NCI-H226 (cell line): ENCODE measurements around the gene CAPZA1.
A peak's percentile ranks its signal among the peaks of the same experiment; 100 is the strongest.

ENCODE experiments used
- DNase-seq: peaks from one replicate; pipeline ENCODE4 v3.0.0-alpha.2; 2015

CAPZA1 gene

DNA sequence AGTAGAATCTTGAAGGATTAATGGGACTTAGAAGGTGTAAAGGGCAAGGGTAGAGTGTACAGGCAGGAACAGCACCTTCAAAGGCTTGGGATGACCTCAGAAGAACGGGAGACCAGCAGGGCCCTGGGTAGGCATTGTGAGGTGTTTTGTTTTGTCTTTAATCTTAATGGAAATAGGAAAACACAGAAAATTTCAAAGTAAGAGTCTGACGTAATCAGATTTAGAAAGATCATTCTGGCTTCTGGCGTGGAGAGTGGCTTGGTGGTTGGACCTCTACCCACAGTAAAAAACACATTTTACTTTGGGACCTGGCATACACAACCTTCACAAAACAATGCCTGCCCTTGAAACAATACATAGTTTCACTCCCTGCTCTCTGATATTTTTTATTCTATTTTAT, 59.0 kb downstream of the CAPZA1 start:
- no peak for DNase-seq

DNA sequence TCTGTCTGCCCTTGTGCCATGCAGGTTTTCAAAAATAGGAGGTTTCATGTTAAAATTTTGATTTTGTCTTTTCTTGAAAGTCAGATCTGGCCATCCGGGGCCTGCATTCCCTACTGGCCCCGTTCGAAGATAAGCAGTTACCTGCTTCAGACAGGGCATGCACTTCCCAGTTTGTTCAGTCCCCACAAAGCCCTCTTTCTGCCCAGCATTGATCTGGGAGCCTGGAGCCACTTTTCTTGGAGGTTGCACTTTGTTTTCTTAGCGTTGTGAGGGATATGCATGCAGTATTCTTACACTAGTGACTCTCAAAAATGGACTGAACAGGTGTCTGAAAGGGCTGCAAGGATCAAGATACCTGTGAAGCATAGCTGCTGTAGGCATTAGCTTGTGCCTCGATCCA, 66.3 kb downstream of the CAPZA1 start:
- no peak for DNase-seq

DNA sequence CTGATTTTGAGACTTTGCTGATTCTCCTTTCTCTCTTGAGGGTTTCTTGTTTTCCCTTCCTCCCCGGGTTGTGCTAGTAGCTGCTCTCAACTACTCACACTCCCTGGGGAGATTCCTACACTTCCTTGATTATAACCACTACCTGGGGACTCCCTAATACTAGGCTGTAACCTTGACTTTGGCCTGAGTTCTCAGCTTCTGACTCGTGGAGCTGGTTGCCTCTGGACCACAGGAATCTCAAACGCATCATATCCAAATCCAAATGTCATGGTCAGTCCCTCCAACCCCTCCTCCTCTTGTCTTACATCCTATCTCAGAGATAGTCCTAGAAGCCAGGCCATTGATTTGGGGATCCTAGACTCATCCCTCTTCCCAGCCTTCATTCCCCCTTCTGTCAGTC, 66.8 kb downstream of the CAPZA1 start:
- no peak for DNase-seq

DNA sequence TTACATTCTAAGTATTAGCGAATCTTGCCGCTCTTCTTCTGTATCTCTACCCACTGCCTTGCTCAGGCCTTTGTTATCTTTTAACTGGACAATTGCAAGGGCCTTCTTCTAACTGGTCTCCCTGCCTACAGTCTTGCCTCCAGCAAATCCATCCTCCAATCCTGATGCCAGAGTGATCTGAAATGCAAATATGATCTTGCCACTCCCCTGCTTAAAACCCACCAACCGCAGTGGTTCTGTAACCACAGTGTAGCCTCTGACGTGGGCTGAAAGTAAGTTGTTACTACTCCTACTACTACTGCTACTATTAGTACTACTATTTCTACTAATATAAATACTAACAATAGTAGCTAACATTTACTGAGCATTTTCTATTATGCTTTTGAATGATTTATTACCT, 67.2 kb downstream of the CAPZA1 start:
- no peak for DNase-seq

DNA sequence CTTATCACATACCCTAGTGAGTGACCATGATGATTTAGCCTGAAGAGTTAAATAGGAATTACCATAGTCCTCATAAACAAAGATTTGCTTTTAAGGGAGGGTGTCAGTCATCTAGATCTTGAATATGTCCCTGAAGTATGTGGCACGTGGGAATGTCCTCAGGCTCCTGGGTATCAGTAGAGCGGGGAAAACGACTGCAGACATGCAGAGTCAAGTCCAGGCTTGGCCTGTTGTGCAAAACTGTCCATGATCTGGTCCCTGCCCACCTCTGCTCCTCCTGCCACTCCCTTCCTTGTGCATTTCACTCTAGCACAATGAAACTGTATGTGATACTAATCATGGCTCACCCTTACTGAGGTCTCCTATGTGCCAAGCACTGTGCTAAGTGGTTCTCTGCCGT, 67.7 kb downstream of the CAPZA1 start:
- DNase-seq, result no peak

DNA sequence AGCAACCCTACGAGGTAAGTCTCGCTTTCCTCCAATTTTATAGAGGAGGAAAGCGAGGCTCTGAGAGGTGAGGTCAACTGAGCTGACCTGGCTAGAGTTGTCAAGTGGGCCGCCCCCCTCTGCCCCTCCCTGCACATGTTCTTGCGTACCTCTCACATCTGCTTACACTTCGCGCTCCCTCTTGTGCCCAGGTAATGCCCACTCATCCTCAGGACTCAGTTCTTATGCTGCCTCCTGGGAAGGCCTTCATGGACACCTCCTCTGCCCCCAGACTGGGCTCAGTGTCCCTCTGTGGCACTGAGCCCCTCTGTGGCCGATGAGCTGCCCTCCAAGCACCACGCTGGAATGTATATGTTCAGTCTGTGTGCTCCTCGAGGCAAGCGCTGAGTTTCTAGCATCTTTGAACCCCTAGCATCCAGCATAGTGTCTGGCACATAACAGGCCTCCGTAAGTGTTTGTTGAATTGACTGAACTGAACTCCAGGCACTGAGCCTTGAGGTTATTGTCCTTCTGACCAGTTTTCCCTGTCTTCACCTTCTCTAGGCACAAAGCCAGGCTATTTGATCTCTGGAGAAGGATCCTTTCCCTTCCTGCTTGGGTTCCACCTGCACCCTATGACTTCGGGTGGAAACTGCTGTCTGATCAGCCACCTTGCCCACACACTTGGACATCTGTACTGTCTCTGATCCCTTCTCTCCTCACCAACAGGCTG, 68.3 kb downstream of the CAPZA1 start:
- DNase-seq, result no peak

DNA sequence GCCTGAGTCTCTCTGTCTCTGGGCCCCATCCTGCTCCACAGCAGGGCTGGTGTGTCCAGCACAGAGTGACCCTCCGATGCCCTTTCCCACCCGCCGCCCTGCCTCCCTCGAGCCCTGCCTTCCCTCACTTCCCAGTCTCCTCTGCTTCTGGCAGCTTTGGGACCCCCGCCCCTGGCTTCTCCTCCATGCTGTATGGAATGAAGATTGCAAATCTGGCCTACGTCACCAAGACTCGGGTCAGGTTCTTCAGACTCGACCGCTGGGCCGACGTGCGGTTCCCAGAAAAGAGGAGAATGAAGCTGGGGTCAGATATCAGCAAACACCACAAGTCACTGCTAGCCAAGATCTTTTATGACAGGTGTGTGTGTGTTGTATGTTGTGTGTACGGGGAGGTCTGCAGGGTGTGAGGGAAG, 69.2 kb downstream of the CAPZA1 start:
- no peak for DNase-seq

DNA sequence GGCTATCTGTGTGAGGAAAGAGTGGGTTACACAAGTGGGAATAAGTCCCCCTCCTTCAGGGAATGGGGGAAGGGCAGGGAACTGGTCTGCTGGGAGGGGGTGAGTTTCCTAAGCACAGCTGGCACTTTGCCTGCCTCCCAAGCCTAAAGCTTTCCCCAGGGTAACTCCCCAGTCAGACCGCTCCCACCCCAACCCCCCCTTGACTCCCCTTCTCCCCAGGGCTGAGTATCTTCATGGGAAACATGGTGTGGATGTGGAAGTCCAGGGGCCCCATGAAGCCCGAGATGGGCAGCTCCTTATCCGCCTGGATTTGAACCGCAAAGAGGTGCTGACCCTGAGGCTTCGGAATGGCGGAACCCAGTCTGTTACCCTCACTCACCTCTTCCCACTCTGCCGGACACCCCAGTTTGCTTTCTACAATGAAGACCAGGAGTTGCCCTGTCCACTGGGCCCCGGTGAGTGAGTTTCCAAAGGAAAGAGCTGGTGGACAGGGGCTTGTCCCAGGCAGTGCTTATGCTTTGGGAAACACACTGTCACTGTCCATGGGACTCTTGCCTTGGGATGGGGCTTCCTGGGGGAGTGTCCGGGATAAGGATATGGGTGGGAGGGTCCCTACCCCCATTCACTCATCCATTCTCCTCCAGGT, 69.7 kb downstream of the CAPZA1 start:
- no peak for DNase-seq

DNA sequence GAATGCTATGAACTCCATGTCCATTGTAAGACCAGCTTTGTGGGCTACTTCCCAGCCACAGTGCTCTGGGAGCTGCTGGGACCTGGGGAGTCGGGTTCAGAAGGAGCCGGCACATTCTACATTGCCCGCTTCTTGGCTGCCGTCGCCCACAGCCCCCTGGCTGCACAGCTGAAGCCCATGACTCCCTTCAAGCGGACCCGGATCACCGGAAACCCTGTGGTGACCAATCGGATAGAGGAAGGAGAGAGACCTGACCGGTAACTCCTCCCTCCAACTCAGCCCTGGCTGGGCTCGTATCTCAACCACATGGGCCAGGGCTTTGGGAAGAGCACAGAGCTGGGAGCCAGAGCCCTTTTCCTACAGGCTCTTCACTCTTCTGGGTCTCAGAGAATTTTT, 70.2 kb downstream of the CAPZA1 start:
- no peak for DNase-seq

DNA sequence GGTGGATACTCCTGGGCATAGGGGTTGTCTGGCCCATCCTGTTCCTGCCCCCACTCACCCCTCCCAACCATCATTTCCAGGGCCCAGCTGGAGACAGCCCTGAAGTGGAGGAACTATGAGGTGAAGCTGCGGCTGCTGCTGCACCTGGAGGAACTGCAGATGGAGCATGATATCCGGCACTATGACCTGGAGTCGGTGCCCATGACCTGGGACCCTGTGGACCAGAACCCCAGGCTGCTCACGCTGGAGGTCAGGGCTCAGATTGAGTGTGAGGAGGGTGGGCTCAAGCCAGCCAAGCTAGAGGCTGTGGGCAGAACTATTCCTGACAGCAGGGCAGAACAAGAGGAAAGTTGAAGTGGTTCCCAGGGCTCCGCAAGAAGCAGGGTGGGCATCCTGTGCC, 73.0 kb downstream of the CAPZA1 start:
- DNase-seq, result no peak

DNA sequence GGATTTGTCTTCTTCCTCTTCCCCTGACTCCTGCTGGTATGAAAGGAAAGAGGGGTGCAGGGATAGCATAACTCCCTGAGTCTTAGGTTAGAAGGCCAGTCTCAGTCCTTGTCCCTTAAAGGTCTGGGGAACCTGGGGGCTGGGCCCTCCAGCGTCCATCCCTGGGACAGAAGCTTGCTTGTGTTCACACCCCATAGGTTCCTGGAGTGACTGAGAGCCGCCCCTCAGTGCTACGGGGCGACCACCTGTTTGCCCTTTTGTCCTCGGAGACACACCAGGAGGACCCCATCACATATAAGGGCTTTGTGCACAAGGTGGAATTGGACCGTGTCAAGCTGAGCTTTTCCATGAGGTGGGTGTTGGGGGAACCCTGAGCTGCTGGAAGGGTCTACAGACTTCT, 74.2 kb downstream of the CAPZA1 start:
- DNase-seq, result no peak

DNA sequence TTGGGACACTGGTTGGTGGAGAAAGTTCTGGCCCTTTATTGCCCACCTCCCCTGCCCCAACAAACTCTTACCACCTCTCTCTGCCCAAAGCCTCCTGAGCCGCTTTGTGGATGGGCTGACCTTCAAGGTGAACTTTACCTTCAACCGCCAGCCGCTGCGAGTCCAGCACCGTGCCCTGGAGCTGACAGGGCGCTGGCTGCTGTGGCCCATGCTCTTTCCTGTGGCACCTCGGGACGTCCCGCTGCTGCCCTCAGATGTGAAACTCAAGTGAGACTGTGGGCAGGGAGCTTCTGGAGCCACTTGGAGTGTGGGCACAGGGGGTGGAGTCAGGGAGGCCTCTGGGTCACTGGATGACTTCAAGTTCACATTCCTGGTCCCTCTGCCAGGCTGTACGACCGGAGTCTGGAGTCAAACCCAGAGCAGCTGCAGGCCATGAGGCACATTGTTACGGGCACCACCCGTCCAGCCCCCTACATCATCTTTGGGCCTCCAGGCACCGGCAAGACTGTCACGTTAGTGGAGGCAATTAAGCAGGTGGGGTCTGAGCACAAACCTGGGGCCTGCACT, 74.8 kb downstream of the CAPZA1 start:
- DNase-seq, result no peak

DNA sequence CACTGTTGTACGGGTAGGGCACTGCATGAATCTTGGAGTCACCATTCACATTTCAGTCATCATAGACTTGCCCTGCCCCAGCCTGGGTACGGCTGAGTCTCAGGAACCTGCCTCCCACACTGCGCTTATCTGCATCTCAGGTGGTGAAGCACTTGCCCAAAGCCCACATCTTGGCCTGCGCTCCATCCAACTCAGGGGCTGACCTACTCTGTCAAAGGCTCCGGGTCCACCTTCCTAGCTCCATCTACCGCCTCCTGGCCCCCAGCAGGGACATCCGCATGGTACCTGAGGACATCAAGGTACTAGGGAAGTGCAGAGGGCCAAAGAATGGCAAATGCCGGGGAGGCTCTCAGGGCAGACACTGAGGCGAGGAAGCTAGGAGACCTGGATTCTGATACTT, 75.6 kb downstream of the CAPZA1 start:
- DNase-seq, result no peak

DNA sequence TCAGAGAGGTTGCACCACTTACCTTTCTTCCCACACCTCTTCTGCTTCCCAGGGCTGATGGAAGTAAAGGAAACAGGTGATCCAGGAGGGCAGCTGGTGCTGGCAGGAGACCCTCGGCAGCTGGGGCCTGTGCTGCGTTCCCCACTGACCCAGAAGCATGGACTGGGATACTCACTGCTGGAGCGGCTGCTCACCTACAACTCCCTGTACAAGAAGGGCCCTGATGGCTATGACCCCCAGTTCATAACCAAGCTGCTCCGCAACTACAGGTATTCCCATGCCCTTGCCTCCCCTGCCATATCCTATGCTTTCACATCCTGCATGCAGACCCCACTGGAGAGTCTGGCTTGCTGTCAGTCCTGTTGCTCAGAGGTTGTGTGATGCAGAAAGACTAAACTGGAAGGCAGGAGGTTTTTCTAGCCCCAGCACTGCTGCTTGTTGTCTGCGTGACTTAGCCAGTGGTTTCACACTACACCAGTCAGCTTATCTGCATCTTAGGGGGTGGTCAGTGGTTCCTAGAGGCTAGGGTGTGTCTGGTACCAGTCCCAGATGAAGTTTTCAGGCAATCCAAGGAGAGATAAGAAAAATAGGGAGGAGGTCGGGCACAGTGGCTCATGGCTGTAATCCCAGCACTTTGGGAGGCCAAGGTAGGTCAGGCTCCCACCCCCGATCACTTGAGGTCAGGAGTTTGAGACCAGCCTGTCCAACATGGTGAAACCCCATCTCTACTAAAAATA, 77.1 kb downstream of the CAPZA1 start:
- DNase-seq, result peak; percentile 78

DNA sequence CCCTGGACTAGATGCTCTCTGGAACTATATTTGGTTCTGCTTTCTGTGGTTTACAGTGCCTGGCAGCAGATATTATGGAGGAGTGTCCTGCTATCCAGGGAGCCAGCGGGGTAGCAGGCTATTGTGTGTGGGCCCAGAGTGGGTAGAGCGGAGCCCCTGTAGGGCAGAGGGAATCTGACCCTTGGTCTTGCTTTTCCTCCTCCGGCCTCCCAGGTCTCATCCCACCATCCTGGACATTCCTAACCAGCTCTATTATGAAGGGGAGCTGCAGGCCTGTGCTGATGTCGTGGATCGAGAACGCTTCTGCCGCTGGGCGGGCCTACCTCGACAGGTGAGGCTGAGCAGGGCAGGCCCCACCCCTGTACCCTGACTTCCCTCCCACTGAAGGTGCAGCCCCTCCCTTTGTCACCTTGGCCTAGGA, 78.2 kb downstream of the CAPZA1 start:
- DNase-seq, result no peak

DNA sequence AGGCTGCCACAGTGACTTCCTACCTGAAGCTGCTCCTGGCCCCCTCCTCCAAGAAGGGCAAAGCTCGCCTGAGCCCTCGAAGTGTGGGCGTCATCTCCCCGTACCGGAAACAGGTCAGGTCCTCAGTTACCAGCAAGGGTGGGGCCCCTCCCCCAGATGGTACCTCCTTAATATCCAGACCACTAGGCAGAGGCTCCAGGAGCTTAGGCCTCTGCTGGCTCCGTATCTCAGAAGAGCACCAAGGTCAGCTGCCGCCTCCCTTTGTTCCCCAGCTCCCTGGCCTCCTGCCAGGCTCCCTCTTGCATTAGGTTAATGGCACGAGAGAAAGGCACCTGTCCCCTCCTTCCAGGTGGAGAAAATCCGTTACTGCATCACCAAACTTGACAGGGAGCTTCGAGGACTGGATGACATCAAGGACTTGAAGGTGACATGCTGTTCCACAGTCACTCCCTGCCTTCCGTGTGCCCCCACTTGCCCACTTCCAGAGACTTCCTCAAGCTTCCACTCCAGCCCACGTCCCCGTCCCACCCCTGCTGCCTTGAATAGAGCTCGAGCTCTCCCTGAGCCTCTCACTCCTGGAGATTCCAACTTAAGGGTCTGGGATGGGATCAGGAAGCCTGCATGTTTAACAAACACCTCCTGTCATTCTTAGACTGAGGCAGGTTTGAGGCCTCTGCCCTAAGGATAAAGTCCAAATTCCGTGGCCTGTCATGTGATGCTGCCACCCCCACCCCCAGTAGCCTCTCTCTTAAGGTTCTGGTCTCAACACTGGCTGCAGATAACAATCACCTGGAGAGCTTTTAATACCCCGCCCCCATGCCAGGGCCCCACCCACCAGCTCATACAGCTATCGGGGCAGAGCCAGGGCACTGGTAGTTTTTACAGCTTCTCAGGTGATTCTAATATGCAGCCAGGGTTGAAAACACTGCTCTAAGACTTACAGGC, 79.0 kb downstream of the CAPZA1 start:
- DNase-seq, result peak; percentile 43

DNA sequence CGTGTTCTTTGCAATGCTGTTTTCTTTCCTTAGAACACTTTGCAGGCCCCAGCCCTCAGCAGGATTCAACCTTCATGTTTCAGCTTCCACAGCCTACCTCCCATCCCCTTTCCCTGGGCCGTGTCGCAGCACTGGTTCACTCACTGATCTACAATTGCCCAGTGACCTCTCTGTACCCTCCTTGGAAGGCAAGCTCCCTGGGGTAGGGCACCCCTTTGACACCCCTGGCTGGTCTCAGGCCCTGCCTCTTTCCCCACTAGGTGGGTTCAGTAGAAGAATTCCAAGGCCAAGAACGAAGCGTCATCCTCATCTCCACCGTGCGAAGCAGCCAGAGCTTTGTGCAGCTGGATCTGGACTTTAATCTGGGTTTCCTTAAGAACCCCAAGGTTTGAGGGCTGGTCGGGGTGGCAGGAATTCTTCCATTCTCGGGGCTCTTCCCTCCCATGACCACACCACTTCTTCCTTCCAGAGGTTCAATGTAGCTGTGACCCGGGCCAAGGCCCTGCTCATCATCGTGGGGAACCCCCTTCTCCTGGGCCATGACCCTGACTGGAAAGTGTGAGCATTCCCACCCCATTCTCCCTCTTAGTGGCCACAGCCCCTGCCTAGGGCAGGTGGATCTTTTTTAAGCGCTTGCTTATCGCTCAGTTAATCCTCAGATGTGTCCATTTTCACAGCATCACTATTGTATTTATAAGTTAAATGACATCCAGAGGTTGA, 80.0 kb downstream of the CAPZA1 start:
- no peak for DNase-seq

DNA sequence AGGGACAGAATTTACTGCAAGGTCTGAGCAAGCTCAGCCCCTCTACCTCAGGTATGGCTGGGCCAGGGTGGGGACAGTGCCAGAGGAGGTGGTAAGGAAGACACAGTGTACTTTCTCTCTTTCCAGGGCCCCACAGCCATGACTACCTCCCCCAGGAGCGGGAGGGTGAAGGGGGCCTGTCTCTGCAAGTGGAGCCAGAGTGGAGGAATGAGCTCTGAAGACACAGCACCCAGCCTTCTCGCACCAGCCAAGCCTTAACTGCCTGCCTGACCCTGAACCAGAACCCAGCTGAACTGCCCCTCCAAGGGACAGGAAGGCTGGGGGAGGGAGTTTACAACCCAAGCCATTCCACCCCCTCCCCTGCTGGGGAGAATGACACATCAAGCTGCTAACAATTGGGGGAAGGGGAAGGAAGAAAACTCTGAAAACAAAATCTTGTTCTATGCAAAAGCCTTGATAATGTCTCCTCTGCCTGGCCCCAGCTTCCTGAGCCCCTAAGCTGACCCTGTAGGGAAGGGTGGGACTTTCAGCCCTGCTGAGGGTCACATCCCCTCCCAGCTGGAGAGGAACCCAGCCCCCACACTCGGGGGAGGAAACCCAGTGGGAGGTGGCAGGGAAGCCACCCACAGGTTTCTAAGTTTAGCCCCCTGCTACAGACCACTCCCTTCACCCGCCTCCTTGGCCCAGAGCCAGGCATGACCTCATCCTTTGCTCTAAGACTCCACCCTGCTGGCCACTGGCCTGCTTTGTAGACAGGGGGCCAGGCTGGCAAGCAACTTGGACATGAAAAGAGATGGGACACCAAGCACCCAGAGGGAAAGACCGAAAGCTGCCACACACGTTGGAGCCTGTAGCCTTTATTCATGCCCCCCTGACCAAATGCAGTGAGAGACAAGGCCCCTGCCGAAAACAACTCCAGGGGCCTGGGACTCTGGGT, 80.9 kb downstream of the CAPZA1 start:
- peak; percentile 88 for DNase-seq

DNA sequence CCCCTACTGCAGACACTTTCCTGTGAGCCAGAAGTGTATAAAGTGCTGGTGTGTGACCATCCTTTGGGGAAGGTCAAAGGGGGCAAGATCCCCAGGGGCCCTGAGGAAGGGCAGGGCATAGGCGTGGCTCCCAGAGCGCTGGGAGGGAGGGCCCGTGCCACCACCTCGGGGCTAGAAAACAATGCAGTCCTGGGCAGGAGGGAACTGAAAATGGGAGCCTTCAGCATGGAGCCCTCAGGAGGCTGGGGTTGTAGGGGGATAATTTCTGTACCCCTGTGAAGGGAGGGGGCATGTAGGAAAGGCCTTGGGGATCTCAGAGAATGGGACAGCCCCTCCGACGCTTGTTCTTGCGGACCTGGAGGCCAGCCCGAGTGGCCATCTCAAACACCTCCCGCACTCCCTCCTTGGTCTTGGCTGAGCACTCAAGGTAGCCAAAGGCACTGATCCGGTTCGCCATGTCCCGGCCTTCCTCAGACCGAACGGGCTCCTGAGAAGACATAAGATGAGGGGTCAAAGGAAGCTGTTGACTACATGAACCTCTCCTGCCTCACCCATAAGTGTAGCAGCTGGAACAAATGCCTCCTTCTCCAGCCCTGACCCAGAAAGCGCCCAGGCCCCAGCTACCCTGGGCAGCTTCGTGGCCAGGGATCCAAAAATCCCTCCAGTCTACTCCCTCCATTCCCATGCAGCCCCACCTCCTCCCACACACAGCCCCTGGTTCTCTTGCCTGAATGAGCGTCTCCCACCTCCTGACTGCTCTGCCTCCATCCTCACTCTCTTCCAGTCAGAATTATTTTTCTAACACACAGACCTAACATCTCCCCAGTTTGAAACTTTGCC, 81.8 kb downstream of the CAPZA1 start:
- no peak for DNase-seq

DNA sequence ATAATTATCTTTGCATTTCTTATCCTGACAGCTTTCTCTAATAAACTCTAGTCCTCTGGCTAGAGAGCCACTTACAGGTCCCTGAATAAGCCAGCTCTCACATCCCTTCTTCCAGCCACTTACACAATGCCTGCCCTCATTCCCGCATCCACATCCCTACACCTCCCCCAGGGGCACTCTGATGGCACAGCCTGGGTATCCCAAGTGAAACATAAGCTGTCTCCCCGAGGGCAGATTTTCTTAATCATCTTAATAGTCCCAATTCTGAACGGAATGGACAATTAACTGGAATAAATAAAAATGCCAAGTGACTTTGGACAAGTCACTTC, 82.4 kb downstream of the CAPZA1 start:
- no peak for DNase-seq
